HUDEP-2 (cell line): Measurements from ENCODE around the gene ZC3H15.

Experiments
- DNase-seq, 76 experiments: peaks; one replicate each; lab custom pipeline; 2025; ENCODE audit not compliant: unreplicated experiment in 76 of 76; lab: John Stamatoyannopoulos, UW

The ZC3H15 gene

DNA sequence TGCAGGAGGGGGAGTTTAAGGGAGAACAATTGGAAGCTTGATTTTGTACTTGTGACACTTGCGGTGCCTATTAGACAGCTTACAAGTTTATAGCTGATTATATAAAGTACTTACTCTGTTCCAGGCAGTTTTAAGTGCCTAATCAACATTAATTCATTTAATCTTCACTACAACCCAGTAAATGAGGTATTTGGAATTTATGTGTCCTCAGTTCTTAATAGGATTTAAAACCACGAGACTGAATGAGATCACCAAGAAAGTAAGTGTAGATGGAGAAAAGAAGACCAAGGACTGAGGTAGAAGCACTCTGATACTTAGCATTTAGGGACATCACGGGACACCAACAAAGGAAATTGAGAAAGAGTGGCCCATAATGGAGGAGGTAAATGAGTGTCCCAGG lies 49.8 kb downstream of the ZC3H15 start:
- DNase-seq: no peak

DNA sequence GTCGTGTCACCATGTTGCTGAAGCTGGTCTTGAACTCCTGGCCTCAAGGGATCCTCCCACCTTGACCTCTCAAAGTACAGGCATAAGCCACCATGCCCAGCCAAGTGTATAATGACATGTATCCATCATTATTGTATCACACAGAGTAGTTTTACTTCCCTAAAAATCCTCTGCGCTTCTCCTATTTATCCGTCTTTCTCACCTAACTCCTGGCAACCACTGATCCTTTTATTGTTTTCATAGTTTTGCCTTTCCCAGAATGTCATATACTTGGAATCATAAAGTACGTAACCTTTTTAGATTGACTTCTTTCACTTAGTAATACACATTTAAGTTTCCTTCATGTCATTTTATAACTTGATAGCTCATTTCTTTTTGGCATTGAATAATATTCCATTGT lies 51.0 kb downstream of the ZC3H15 start:
- no peak for DNase-seq

DNA sequence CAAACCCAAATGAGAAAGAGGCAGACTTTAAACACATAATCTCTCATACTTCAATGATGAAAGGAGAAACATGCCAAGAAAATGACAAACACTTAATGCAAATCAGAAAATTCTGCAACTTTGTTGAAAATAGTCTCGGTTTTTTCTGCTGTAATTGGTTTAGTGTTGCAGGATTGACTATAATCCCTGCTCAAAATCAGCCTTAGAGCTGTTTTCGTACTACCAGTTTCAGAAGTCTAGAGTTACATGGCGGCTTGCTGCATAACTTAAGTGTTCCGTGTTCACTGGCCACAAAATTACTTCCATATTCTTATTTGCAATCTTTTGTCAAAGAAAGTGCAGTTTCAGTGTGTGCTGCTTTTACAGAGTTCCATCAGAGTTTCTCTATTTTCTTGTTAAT lies 54.9 kb downstream of the ZC3H15 start:
- no peak for DNase-seq

DNA sequence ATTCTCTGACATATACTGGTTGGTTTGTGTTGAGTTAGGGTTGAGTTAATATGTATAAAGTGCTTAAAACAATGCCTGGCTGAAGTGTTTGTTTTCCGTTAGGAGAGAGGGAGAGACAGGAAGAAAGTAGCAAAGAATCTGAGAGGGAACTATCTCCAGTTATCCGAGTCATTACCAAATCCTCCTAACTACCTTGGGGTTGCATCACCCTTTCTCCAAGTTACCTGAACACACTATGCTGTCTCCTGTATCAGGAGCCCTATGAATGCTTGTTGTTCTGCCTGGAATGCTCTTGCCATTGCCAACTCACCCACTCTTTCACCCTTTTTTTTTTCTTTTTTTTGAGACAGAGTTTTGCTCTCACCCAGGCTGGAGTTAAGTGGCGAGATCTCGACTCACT lies 55.9 kb downstream of the ZC3H15 start:
- no peak for DNase-seq

DNA sequence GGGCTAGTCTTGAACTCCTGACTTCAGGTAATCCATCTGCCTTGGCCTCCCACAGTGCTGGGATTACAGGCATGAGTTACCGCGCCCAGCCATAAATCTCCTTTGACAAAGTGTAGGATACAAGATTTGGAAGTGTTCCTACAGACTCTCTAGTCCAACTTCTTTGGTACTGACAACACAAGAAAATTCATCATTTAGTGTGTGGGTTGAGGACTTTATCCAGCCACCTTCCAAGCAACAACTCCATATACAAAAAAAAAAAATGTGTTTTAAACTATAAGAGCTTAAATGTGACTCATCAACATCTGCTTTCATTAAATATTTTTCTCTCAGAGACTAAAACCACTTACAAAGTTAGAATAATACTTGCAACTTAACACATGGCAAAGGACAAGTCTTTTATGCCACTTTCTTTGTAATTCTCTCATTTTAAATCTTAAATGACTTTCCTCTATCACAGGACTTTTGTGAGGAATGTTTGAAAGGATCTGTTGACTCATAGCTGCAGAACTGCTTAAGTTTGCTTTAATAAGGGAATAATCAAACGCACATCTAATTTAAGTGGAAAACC lies 57.6 kb downstream of the ZC3H15 start:
- DNase-seq: no peak

DNA sequence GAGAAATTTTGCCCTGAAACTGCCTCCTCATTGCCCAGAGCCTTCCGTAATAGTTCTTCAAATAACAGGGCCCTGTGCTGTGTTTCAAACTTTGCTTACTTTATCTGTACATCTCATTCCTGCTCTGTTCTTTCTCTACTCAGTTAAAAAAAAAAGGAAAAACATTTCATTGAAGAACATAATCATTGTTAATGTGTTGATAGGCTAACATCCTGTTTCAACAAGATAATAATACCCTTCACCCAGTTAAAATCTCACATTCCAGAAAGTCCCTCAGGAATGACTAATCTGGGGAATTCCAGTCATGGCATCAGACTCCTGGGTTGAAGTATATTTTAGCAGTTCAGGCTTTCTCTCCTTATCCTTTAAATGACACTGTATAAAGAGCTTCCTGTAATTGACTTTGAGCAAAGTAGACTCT lies 58.2 kb downstream of the ZC3H15 start:
- no peak for DNase-seq

DNA sequence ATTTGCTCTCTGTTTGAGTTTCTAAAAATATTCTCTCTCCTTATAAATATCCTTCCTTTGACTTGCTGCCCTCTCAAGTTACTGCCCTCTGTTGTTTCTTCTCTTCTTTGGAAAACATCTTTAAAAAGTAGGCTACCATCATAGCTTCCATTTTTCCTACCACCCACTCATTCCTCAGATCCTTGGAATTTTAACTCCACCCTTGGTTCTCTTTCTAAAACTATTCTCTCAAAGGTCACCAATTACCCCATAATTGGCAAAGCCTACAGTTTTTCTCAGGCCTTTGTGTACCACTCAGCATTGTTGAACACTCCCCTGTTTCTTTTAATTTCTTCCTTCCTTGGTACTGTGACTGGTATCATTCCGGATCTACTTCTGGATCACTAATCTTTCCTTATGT lies 60.8 kb downstream of the ZC3H15 start:
- no peak for DNase-seq

DNA sequence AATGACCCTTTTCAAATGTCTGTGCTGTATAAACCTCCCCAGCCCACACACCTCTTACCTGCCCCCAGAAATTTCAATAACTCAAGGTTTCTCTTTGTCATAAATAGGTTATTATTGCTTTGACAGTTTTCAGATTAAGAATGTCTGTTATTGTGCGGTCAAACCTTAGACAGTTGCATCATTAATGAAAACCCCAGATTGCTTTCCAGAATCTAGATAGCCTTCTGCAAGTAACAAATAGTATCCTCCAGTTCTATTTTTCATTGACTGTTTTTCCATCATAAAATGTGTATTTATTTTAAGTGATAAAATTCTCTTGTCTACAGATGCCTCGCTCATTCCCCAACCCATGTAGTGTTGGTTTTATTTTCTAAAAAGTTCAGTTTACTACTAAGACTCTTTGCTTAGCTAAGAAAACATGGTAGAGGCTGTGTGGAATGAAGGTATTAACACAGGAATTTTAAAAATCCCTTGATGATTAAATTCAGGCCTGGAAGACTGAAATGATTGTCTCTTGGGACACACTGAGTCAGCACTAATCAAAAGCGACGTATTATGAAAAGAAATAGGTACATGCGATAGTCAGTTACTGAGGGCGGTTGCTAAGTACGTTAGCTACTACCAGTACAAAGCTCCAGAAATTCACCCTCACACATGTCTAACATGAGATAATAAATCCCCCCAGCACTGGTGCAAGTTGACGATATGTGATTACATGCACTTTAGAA lies 65.4 kb downstream of the ZC3H15 start:
- no peak for DNase-seq

DNA sequence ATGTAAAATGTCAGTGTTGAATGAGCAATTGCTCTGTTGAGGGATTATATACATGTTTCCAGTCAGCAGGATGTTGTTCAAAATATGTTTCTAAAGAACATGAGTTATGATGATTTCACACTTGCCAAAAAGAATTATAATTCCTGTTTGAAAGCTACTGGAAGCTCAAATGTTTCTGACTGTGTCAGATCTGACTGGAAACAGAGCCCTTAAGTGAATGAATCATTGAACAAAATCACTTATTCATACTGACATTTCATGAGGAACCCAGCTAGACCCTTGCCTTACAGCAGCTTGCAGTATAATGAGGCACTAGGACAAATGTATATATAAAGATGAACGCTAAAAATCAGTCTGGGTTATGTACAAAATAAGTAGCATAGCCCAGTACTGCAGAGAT lies 68.4 kb downstream of the ZC3H15 start:
- DNase-seq: no peak

DNA sequence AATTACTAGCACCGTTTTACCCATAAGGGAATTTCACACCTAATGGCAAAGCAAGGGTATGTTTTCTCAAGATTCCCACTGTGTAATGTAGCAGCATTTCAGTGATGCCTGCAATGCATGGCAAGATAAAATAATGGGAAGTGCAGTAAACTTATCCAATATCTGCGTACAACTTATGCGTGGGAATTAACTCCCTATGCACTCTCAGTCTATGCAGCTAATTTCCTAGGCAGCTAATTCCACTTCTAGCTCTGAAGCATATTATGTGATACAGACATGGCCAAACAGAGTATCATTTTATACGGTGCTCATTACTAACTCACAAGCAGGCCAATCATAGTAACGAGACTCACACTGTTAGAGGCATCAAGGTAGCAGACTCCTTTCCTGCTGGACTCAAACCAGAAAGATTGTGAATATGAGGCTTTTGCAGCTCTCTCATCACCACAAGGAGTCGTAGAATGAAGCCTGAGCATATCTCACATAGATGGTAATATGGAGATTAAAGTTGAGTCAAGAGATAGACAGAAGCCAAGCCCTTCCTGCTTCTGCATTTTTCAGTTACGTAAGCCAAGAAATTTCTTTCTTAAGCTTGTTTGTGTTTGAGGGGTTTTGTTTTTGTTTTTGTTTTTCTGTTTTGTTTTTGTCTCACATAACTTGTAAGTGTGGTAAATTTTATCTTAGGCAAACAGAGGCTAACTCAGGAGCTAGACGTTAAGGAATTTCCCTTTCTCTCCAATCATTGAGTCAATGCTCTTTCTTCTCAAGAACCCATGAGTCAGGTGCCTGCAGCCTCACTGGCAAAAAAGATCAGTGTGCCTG lies 69.0 kb downstream of the ZC3H15 start:
- peak in 2 of 76 experiments; percentile 3 for DNase-seq

DNA sequence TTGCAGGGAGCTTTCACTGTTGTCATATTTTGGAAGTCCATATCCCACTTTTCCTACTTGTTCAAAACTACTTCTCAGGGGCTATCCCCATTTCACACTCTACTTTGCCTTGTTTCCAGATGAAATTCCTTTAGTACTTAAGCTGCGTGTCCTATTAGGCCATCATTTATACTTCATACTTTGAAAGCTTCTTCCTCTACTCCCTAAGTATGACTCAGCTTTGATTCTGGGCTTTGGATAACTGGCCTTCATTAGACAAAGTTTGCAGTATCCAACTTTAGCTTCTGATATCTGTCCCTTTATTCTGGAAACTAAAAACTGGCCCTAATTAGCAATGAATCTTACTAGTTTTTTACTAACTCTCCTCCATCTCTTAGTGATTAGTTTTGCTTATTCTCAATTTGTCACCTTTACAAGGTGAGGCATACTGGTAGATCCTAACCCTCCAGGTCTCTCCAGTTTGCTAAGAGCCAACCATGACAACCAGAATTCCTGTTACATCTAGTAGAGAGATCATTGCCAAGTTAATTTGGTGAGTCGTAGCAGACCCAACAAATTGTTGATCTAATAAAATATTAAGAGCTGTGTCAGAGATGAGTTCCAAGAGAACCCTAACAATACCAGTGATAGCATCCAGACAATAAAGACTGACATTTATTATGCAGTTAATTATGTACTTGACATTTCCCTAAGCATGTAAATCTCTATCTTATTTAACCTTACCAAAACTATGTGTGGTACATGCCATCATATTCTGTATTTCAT lies 72.6 kb downstream of the ZC3H15 start:
- no peak for DNase-seq
